Measurements from ENCODE around the gene IL37. TPM values are rescaled to one million over a fixed set of nuclear protein-coding genes. Genes with fewer than 3 reads are reported as not detected.

The IL37 gene, protein sequence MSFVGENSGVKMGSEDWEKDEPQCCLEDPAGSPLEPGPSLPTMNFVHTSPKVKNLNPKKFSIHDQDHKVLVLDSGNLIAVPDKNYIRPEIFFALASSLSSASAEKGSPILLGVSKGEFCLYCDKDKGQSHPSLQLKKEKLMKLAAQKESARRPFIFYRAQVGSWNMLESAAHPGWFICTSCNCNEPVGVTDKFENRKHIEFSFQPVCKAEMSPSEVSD
- total RNA-seq (2014; rRNA removed; shearing (Covaris generic)): not detected in 2 replicates

- no peak for DNase-seq (ENCODE audit: low spot score)
Measured at GRCh38 chr2:112910865-112911264, at the start of gene IL37. TSS of gene IL37 (plus strand) at chr2:112911165. CDS start at chr2:112913013, 1,848 bp downstream.

DNA sequence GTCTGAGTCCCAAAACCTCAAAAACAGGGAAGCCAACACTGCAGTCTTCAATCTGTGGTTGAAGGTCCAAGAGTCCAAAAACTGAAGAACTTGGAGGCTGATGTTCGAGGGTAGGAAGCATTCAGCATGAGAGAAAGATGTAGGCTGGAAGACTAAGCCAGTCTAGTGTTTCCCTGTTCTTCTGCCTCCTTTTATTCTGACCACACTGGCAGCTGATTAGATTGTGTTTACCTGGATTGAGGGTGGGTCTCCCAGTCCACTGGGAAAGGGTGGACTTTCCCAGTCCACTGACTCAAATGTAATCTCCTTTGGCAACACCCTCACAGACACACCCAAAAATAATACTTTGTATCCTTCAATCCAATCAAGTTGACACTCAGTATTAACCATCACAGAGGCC lies 46.9 kb upstream of the IL37 start:
- DNase-seq (ENCODE audit: low spot score): no peak

GRCh38 chr2:112866128-112866835 lies 44.7 kb upstream of the IL37 start:
- DNase-seq (ENCODE audit: low spot score): no peak

DNA sequence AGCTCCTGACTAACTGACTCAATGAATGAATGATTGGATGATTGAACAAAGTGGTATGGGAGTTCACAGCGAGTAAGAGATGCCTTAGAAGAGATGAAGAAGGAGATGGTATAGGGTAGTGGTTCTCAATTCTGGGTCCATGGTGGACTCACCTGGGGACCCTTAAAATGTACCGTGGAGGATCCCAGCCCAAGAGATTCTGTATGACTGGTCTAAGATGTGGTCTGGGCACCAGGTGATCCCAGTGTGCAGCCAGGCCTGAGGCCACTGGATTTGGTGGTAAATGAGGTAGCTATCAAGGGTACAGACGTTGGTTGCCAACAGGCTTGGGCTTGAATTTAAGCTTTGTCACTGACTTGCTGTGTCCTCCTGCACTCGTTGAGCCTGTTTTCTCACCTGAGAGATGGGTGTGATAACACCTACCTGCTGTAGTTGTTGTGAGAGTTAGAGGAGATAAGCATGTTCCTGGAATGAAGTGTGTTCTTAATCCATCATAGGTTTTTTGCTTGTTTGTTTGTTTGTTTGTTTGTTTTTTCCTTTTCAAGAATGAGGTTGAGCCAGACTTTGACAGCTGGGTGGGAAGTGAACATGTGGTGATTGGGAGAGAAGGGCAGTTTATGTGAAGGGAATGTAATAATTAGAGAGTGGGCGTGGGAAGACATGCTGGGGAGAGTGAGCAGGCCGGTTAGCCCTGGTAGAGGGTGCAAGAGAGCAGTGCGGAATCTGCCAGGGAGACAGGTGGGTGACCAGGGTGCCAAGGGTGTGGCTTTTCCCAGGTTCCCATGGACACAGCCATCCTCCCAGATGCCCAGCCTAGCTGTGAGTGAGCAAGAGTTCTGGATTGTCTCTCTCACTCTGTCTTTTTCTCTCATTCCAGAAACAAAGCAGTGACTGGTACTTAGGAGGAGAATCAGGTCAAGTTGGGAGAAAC lies 43.0 kb upstream of the IL37 start:
- DNase-seq (ENCODE audit: low spot score): no peak

DNA sequence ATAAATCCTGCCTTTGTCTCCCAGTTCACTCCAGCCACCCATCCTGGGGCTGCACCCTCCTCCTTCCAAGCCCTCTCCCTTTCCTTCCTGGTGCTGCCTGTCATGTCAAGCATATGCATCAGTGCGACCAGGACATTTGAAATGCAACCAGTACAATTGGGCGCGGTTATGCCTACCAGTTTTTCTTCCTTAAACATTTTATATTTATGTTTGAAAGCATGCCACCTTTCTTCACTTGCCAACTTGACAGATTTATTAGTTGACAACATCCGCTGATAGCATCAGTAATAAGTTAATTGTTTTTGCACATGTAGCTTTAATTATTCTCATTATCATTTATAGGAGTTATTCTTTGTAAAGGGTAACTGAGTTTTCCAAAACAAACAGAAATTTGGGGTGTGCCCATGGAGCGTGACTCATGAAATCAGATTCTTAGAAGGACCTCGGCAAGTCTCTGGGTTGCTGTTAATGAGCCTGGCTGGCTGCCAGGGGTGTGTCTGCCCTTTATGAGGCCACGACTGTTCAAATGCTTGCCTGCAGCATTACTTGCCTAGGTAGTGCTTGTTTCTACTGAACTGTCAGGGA lies 41.6 kb upstream of the IL37 start:
- peak; percentile 91 for DNase-seq (ENCODE audit: low spot score)

DNA sequence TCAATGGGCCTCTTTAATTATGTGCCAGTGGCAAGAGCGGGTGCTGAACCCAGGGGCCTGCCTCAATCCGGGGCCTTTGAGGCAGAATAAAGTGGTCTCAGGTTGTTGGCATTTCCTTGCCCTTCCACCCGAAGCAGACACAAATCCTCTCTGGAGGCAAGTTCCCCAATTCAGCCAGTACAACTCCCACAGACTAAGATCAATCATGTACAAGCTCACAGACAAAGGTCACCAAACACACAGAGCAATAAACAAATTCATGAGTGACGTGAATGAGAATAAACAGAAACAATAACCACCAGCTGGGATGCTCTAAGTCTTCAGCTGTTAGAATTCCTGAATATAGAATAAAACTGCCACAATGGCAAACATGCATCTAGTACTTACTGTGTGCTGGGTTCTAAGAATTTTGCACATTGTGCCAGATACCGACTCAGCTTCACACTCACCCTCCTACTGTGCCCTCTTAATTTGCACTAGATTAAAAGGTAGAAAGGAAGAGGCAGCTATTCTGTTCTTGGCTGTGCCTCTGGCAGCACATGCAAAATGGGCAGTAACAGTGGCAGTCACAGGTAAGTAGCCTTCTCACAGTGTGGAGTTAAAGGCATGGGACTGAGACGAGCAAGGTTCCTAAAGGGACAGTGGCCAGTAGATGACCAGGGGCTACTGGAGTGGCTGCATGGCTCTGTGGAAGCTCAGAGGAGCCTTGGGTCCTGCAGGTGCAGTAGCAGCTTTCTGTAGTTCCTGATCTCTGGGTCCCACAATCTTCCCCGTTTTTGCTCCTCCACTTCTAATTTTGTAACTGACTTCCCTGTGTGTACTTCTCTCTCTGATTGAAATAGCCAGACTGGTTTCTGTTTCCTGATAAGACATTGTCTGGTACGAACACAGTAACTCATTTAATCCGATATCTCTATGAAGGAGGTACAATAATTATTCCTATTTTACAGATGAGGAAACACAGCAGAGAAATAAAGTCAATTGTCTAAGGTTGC lies 39.8 kb upstream of the IL37 start:
- no peak for DNase-seq (ENCODE audit: low spot score)

GRCh38 chr2:112876257-112876970 lies 34.6 kb upstream of the IL37 start:
- DNase-seq (ENCODE audit: low spot score): no peak

DNA sequence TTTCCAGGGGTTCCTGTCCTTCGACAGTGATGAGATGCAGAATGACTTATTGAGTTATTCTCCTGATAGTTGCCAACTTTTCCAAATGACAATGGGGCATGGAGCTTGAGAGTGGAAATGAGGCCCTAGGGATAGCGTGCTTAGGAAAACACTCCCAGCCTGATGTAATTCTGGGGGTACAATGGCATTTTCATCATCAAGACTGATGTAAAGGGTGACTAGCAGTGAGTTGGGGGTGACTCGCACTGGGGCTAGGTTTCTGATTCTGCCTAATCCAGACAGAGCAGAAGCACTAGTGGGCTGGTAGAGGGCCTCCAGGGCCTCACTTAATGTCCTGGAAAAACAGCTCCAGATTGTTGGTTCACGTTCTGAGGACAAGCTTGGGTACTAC lies 34.0 kb upstream of the IL37 start:
- no peak for DNase-seq (ENCODE audit: low spot score)

DNA sequence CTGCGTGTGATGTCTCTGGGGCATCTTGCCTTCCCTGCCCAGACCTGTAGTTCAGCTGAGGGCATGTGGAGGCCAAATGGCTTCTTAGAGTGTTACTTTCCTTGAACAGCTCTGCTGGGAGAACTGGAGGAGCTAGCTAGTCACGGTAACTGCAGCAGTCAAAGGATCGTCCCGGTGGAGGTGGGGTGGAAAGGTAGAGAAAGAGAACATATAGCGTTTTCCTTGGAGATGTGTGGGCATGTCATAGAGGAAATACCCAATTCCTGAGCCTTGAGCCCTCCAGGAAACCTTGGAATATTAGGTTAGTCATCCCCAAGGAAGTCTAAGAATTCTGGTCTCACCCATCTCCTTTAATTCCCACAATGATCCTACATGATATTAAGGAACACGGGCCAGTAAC lies 33.5 kb upstream of the IL37 start:
- no peak for DNase-seq (ENCODE audit: low spot score)

DNA sequence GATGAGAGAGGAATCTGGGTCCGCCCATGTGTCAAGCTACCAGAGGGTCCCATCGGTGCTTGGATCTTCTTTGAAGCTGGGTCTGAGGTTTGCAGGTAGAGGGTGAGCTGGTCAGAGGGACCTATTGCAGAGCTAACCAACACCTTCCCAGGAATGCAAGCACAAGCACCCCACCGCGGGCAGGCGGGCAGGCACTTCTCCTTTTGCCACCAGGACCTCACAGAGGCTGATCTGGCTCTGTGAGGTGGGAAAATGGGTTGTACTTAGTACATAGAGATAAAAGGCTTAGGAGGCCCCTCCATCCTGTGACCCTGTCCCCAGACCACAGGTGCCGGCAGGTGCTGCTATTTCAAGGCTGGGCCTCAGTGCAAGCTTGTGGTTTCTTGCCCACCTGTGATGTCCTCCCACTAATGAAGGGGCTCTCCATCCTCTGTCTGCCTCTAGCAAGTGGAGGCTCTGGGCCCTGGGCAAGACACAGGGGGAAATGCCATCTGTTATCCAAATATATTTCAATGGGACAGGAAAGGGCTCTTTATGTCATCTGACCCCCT lies 31.4 kb upstream of the IL37 start:
- DNase-seq (ENCODE audit: low spot score): no peak

DNA sequence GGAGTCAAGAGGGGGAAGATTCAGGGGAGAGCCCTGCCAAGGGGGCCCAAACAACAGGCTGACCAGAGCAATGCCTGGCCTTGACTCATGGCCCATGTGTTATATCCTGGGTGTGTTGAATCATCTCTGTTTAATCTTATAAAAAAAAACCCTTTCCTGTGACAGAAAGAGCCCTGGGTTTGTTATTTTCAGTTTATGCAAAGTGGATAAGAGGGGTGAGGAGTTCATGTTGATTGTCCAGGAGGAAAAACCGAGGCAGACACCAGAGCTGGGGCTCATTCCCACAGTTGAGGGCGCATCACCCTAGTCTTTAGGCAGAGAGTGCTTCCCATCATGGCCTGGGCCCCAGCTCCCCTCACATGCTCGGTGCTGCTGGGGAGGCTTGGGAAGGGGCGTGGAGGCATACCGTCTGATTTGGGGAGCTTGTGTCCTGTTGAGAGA lies 30.9 kb upstream of the IL37 start:
- DNase-seq (ENCODE audit: low spot score): peak; percentile 22

DNA sequence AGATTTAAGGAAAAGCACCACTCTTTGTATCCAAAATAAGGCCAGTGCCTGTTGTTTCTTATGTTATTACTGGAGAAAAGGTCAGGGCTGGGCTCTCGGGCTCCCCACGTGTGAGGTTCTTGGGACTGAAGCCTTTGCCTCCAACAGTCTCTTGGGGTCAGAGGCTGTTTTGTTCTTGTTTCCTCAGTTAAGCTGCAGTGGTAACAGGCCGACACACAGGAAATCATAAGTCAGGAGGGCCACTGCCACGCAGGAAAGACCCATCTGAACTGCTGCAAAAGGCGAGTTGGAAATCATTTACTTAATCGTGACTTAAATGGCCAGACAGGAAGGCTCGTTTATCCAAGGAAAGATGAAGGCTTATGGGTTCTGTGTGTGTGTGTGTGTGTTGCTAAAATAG lies 30.3 kb upstream of the IL37 start:
- no peak for DNase-seq (ENCODE audit: low spot score)

DNA sequence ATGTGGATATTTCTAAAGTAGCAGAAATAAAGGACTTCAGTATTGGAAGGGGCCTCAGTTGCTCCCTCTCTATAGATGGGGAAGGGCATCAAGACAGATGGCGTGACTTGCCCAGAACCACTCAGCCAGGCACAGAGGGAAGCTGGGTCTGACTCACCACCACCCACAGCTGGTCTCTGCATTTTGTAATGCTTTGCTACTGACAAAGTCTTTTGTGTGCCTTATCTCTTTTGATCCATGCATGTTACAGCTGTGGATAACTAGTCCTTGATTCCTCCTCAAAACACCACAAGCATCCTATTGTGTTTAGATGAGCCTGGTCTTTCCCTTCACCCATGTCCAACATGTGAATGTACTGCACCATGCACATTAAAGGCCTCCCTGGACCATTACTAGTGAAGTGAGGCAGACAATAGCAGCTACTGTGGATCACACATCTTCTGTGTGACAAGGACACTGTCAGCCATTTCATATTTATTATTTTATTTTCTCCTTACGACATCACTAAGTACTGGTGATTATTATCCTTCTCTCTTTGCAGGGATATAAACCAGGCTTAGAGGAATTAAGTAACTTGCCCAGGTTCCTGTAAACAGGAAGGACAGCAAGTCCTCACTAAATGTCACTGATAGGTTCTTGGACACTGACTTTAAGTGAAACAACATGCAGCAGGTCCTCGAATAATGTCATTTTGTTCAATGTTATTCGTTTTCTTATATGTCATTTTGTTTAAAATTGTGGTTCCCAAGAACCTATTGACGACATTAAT lies 29.6 kb upstream of the IL37 start:
- DNase-seq (ENCODE audit: low spot score): peak; percentile 77

- no peak for DNase-seq (ENCODE audit: low spot score)
Measured at GRCh38 chr2:112883669-112884068, 27.3 kb upstream of the IL37 start.

DNA sequence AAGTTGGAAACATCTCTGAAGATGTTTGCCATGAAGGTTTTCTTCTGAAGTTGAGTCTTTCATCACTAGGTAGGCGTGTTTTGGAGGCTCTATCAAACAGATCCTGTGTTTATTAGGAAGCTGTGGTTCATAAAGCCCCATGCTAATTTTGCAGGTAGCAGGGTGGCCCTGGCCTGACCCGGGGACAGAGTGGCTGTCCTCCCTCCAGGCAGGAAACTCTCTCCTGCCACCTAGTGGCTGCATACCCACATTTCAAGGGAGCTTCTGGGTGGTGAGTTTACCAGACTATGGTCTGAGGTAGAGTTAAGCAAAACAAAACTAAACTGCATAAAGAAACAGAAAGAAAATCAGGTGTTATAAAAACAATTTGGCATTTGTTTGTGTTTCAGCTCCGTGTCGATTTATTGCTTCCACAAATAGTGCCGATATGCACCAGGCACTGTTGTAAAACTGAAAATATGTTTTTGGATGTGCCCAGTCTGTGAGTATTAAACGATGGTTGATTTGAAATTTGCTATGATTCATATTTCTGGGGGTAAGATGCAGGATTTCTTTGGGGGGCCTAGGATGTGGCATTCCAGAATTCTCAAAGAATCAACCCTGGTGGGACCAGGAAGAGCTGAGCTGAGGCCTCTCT lies 26.0 kb upstream of the IL37 start:
- DNase-seq (ENCODE audit: low spot score): no peak

- DNase-seq (ENCODE audit: low spot score): no peak
Measured at GRCh38 chr2:112885506-112885902, 25.5 kb upstream of the IL37 start.

GRCh38 chr2:112886291-112886690 lies 24.7 kb upstream of the IL37 start:
- DNase-seq (ENCODE audit: low spot score): no peak

GRCh38 chr2:112887964-112888749 lies 22.8 kb upstream of the IL37 start:
- DNase-seq (ENCODE audit: low spot score): peak; percentile 54
